ENCODE measurements around the gene WDR45B. TPM values are rescaled to one million over a fixed set of nuclear protein-coding genes. Genes with fewer than 3 reads are reported as not detected.

Gene WDR45B
- total RNA-seq, 1 donor from 2014 or later = 88.2 TPM

- no peak for DNase-seq (ENCODE audit: low read depth)
These were observed 16.7 kb downstream of the WDR45B start for GRCh38 chr17:82631544-82631943.

GRCh38 chr17:82630212-82630611 is 18.0 kb downstream of the WDR45B start:
- no peak for DNase-seq (ENCODE audit: low read depth)

- DNase-seq (ENCODE audit: low read depth) = no peak
These were observed 18.5 kb downstream of the WDR45B start for GRCh38 chr17:82629748-82630147.

GRCh38 chr17:82627405-82627804 is 20.8 kb downstream of the WDR45B start:
- no peak for DNase-seq (ENCODE audit: low read depth)

- no peak for DNase-seq (ENCODE audit: low read depth)
These were observed 24.5 kb downstream of the WDR45B start for GRCh38 chr17:82623707-82624106.

GRCh38 chr17:82619641-82620040 is 28.6 kb downstream of the WDR45B start:
- DNase-seq (ENCODE audit: low read depth) = no peak

GRCh38 chr17:82619211-82619610 is 29.0 kb downstream of the WDR45B start:
- DNase-seq (ENCODE audit: low read depth) = no peak

- DNase-seq (ENCODE audit: low read depth) = no peak
These were observed 32.1 kb downstream of the WDR45B start for GRCh38 chr17:82616021-82616711.

GRCh38 chr17:82615084-82616020 is 32.9 kb downstream of the WDR45B start:
- DNase-seq (ENCODE audit: low read depth) = no peak

GRCh38 chr17:82614095-82614631 is 34.1 kb downstream of the WDR45B start:
- DNase-seq (ENCODE audit: low read depth) = no peak

- no peak for DNase-seq (ENCODE audit: low read depth)
These were observed 34.8 kb downstream of the WDR45B start for GRCh38 chr17:82613283-82614094.

GRCh38 chr17:82611140-82612058 is 36.8 kb downstream of the WDR45B start:
- DNase-seq (ENCODE audit: low read depth) = no peak

GRCh38 chr17:82609655-82610054 is 38.6 kb downstream of the WDR45B start:
- DNase-seq (ENCODE audit: low read depth) = no peak

GRCh38 chr17:82608816-82609215 is 39.4 kb downstream of the WDR45B start:
- no peak for DNase-seq (ENCODE audit: low read depth)

- DNase-seq (ENCODE audit: low read depth) = no peak
These were observed 42.2 kb downstream of the WDR45B start for GRCh38 chr17:82605939-82606600.

- DNase-seq (ENCODE audit: low read depth) = no peak
These were observed 43.7 kb downstream of the WDR45B start for GRCh38 chr17:82604532-82604931.

GRCh38 chr17:82603981-82604448 is 44.2 kb downstream of the WDR45B start:
- peak; percentile 44 for DNase-seq (ENCODE audit: low read depth)

GRCh38 chr17:82602986-82603710 is 45.1 kb downstream of the WDR45B start:
- no peak for DNase-seq (ENCODE audit: low read depth)

GRCh38 chr17:82602487-82602886 is 45.8 kb downstream of the WDR45B start:
- no peak for DNase-seq (ENCODE audit: low read depth)
